HUES48 (cell line): ENCODE measurements around the gene IFNA4.

Source experiments
- H3K27ac ChIP-seq: one replicate; pipeline ENCODE4 v1.7.0; 2013; ENCODE audit warnings: low read depth, low read length, inconsistent platforms
- H3K27me3 ChIP-seq: 2 replicates; pipeline ENCODE4 v1.6.1; 2013; ENCODE audit warnings: mild to moderate bottlenecking, low read length; ENCODE audit not compliant: control insufficient read depth, insufficient read depth
- H3K36me3 ChIP-seq: 2 replicates; pipeline ENCODE4 v1.6.1; 2013; ENCODE audit warnings: low read length; ENCODE audit not compliant: control insufficient read depth, insufficient read depth
- H3K4me1 ChIP-seq: 2 replicates; pipeline ENCODE4 v1.6.1; 2013; ENCODE audit warnings: mild to moderate bottlenecking, low read length; ENCODE audit not compliant: control insufficient read depth, insufficient read depth
- H3K4me3 ChIP-seq: 2 replicates; pipeline ENCODE4 v1.5.1; 2013; ENCODE audit warnings: mild to moderate bottlenecking, low read depth, low read length
- H3K9ac ChIP-seq: 2 replicates; pipeline ENCODE4 v1.6.1; 2013; ENCODE audit warnings: mild to moderate bottlenecking, low read depth, low read length, moderate library complexity
- H3K9me3 ChIP-seq: 2 replicates; pipeline ENCODE4 v1.6.1; 2013; ENCODE audit warnings: low read length; ENCODE audit not compliant: control insufficient read depth, insufficient read depth

The IFNA4 gene

GRCh38 chr9:21155501-21155900 is 31.9 kb downstream of the IFNA4 start:
- no peak overlapping the region for H3K4me3 ChIP-seq
- H3K36me3 ChIP-seq, result no peaks in the 10 kb centered on the region
- no peak overlapping the region for H3K27ac ChIP-seq
- no peaks in the 10 kb centered on the region for H3K27me3 ChIP-seq
- H3K9me3 ChIP-seq, result no peaks in the 10 kb centered on the region
- peaks cover 4% of the 10 kb centered on the region; the same call in 1 of the 2 replicates for H3K4me1 ChIP-seq
- H3K9ac ChIP-seq, result no peak overlapping the region

GRCh38 chr9:21154018-21154608 is 33.3 kb downstream of the IFNA4 start:
- H3K27ac ChIP-seq, result no peak overlapping the region
- no peaks in the 10 kb centered on the region for H3K36me3 ChIP-seq
- no peak overlapping the region for H3K9ac ChIP-seq
- H3K9me3 ChIP-seq, result no peaks in the 10 kb centered on the region
- peaks cover 4% of the 10 kb centered on the region; the same call in 1 of the 2 replicates for H3K4me1 ChIP-seq
- no peak overlapping the region for H3K4me3 ChIP-seq
- H3K27me3 ChIP-seq, result no peaks in the 10 kb centered on the region

- no peaks in the 10 kb centered on the region for H3K27me3 ChIP-seq
- no peak overlapping the region for H3K4me3 ChIP-seq
- no peaks in the 10 kb centered on the region for H3K9me3 ChIP-seq
- H3K9ac ChIP-seq, result no peak overlapping the region
- no peaks in the 10 kb centered on the region for H3K36me3 ChIP-seq
- H3K4me1 ChIP-seq, result peaks cover 4% of the 10 kb centered on the region; the same call in 1 of the 2 replicates
- no peak overlapping the region for H3K27ac ChIP-seq
Observed at GRCh38 chr9:21153336-21154017, 33.9 kb downstream of the IFNA4 start.

GRCh38 chr9:21144603-21145002 is 42.8 kb downstream of the IFNA4 start:
- Histone ChIP-seq H3K27ac (no peak overlapping the region), H3K9ac (no peak overlapping the region), H3K36me3 (no peaks in the 10 kb centered on the region), H3K4me3 (no peak overlapping the region), H3K27me3 (no peaks in the 10 kb centered on the region), H3K9me3 (no peaks in the 10 kb centered on the region), H3K4me1 (no peaks in the 10 kb centered on the region)

- Histone ChIP-seq H3K9ac (no peak within 1 kb of the TSS), H3K27ac (no peak within 1 kb of the TSS), H3K27me3 (no peaks in the 10 kb centered on the region), H3K36me3 (no peaks in the 10 kb centered on the region), H3K4me1 (no peaks in the 10 kb centered on the region), H3K4me3 (no peak within 1 kb of the TSS), H3K9me3 (no peaks in the 10 kb centered on the region)
Observed at GRCh38 chr9:21141427-21141882, 45.9 kb downstream of the IFNA4 start, which contains the start of gene IFNW1. Gene IFNW1, minus strand, starts transcription at chr9:21141832. Its CDS starts 262 bp downstream, at chr9:21141570.

- H3K4me3 ChIP-seq, result no peak overlapping the region
- no peaks in the 10 kb centered on the region for H3K36me3 ChIP-seq
- no peak overlapping the region for H3K9ac ChIP-seq
- no peaks in the 10 kb centered on the region for H3K9me3 ChIP-seq
- H3K27ac ChIP-seq, result no peak overlapping the region
- H3K4me1 ChIP-seq, result no peaks in the 10 kb centered on the region
- no peaks in the 10 kb centered on the region for H3K27me3 ChIP-seq
Observed at GRCh38 chr9:21137020-21137419, 50.4 kb downstream of the IFNA4 start.
